ENCODE measurements around the gene PGRMC1. TPM values are rescaled to one million over a fixed set of nuclear protein-coding genes. Genes with fewer than 3 reads are reported as not detected.
"Not testable (repeated sequence)": the region's sequence is repeated elsewhere in the genome, so short reads cannot be mapped to it uniquely, and the experiment has no call there.

Gene PGRMC1
- total RNA-seq, 1 experiment from 2014 or later: 177 TPM

DNA sequence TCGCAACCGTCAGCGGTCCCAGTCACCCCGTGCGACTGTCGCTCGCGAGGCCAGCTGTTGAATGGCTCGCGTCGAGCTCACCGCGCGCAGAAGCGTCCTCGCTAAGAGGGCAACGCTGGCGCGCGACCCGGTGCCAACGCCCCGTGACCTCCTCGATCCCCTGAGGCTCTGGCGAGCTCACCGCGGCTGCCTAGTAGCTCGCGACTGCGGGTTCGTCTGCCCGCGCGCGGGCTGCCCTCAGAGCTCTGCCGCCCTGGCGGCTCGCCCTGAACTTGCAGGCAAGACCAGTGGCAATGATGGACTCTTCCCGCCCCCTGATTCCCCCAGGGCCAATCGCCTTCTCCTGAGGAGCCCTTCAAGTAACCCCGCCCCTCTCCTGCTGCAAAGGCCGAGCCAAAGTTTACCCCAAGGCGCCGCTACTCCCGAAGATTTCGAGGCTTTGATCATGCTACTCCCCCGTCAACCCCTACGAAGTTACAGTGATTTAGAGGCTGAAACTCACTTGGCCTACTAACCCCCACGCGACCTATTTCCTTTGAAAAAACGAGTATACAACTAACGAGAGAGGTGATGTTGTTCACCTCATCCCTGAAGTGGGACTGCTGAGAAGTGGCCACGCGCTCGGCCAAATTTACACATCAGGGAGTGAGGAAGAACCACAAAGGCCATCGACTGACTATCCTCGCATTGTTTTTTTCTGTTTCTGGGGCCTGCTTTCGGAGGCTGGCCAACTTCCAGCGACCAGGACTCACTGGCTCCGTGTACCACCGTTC lies 37.5 kb downstream of the PGRMC1 start (continued):
- TF ChIP-seq GRHL2 (CRISPR knock-in tag; IDR thresholded peaks at IDR 0.05; ENCODE audit: insufficient replicate concordance, severe bottlenecking) (no peak), NFYB (CRISPR knock-in tag; conservative IDR thresholded peaks at IDR 0.05; ENCODE audit: low read depth) (0 out of 2 replicates have a peak, but pooled peaks have one; percentile 15), MYBL2 (CRISPR knock-in tag; IDR thresholded peaks at IDR 0.05) (peak; percentile 71; the same call in 1 of the 2 replicates), IRF2 (CRISPR knock-in tag; IDR thresholded peaks at IDR 0.05; ENCODE audit: borderline replicate concordance, low read depth) (no peak), SMAD4 (CRISPR knock-in tag; IDR thresholded peaks at IDR 0.05) (no peak), HMGXB4 (CRISPR knock-in tag; IDR thresholded peaks at IDR 0.05) (0 out of 2 replicates have a peak, but pooled peaks have one; percentile 27)
- TF ChIP-seq, protein P1, sequence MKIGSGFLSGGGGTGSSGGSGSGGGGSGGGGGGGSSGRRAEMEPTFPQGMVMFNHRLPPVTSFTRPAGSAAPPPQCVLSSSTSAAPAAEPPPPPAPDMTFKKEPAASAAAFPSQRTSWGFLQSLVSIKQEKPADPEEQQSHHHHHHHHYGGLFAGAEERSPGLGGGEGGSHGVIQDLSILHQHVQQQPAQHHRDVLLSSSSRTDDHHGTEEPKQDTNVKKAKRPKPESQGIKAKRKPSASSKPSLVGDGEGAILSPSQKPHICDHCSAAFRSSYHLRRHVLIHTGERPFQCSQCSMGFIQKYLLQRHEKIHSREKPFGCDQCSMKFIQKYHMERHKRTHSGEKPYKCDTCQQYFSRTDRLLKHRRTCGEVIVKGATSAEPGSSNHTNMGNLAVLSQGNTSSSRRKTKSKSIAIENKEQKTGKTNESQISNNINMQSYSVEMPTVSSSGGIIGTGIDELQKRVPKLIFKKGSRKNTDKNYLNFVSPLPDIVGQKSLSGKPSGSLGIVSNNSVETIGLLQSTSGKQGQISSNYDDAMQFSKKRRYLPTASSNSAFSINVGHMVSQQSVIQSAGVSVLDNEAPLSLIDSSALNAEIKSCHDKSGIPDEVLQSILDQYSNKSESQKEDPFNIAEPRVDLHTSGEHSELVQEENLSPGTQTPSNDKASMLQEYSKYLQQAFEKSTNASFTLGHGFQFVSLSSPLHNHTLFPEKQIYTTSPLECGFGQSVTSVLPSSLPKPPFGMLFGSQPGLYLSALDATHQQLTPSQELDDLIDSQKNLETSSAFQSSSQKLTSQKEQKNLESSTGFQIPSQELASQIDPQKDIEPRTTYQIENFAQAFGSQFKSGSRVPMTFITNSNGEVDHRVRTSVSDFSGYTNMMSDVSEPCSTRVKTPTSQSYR (CRISPR knock-in tag; IDR thresholded peaks at IDR 0.05): no peak
- TF ChIP-seq, protein P2, sequence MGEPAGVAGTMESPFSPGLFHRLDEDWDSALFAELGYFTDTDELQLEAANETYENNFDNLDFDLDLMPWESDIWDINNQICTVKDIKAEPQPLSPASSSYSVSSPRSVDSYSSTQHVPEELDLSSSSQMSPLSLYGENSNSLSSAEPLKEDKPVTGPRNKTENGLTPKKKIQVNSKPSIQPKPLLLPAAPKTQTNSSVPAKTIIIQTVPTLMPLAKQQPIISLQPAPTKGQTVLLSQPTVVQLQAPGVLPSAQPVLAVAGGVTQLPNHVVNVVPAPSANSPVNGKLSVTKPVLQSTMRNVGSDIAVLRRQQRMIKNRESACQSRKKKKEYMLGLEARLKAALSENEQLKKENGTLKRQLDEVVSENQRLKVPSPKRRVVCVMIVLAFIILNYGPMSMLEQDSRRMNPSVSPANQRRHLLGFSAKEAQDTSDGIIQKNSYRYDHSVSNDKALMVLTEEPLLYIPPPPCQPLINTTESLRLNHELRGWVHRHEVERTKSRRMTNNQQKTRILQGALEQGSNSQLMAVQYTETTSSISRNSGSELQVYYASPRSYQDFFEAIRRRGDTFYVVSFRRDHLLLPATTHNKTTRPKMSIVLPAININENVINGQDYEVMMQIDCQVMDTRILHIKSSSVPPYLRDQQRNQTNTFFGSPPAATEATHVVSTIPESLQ (CRISPR knock-in tag; IDR thresholded peaks at IDR 0.05): no peak

DNA sequence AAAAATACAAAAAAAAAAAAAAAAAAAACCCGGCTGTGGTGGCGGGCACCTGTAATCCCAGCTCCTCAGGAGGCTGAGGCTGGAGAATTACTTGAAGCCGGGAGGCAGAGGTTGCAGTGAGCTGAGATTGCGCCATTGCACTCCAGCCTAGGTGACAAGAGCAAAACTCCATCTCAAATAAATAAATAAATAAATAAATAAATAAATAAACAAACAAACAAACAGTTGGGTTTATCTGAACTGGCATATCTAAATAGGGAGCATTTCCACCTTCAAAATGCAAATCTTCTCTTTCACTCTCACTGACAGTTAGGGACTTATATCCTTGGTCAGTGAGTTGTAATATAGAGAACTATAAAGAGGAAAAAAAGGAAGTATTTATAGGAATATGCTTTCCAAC lies 46.3 kb downstream of the PGRMC1 start:
- POLR2A ChIA-PET, H3K9me3 Mint-ChIP-seq: not testable (repeated sequence)
- CTCF ChIA-PET: interaction anchor here (0.6 kb wide), 1 partner anchor 10 kb away, joined by 4 read pairs; no protein-coding TSS in a partner anchor

GRCh38 chrX:119288890-119289393 lies 52.9 kb downstream of the PGRMC1 start:
- POLR2A ChIA-PET: interaction anchor here (0.8 kb wide), 1 partner anchor 116 kb away, joined by 3 read pairs; no protein-coding TSS in a partner anchor
- H3K27ac Mint-ChIP-seq: no peak overlapping the region
- ATAC-seq: no peak
- no peak for DNase-seq (ENCODE audit: low spot score)
- TF ChIP-seq, protein P1 (CRISPR knock-in tag; IDR thresholded peaks at IDR 0.05): no peak
- TF ChIP-seq GABPB1 (CRISPR knock-in tag; IDR thresholded peaks at IDR 0.05) (no peak), ZNF263 (CRISPR knock-in tag; IDR thresholded peaks at IDR 0.05; ENCODE audit: low read depth) (no peak), NR2C2 (CRISPR knock-in tag; IDR thresholded peaks at IDR 0.05) (no peak), ETV6 (CRISPR knock-in tag; IDR thresholded peaks at IDR 0.05) (no peak), PRRX2 (CRISPR knock-in tag; IDR thresholded peaks at IDR 0.05) (no peak), ESRRA (CRISPR knock-in tag; IDR thresholded peaks at IDR 0.05; ENCODE audit: borderline replicate concordance) (no peak)
- TF ChIP-seq, protein P3, sequence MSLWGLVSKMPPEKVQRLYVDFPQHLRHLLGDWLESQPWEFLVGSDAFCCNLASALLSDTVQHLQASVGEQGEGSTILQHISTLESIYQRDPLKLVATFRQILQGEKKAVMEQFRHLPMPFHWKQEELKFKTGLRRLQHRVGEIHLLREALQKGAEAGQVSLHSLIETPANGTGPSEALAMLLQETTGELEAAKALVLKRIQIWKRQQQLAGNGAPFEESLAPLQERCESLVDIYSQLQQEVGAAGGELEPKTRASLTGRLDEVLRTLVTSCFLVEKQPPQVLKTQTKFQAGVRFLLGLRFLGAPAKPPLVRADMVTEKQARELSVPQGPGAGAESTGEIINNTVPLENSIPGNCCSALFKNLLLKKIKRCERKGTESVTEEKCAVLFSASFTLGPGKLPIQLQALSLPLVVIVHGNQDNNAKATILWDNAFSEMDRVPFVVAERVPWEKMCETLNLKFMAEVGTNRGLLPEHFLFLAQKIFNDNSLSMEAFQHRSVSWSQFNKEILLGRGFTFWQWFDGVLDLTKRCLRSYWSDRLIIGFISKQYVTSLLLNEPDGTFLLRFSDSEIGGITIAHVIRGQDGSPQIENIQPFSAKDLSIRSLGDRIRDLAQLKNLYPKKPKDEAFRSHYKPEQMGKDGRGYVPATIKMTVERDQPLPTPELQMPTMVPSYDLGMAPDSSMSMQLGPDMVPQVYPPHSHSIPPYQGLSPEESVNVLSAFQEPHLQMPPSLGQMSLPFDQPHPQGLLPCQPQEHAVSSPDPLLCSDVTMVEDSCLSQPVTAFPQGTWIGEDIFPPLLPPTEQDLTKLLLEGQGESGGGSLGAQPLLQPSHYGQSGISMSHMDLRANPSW (CRISPR knock-in tag; conservative IDR thresholded peaks at IDR 0.05; ENCODE audit: low read depth): no peak
- TF ChIP-seq, protein P4, sequence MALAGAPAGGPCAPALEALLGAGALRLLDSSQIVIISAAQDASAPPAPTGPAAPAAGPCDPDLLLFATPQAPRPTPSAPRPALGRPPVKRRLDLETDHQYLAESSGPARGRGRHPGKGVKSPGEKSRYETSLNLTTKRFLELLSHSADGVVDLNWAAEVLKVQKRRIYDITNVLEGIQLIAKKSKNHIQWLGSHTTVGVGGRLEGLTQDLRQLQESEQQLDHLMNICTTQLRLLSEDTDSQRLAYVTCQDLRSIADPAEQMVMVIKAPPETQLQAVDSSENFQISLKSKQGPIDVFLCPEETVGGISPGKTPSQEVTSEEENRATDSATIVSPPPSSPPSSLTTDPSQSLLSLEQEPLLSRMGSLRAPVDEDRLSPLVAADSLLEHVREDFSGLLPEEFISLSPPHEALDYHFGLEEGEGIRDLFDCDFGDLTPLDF (CRISPR knock-in tag; IDR thresholded peaks at IDR 0.05): no peak
- H3K27me3 Mint-ChIP-seq (ENCODE audit: low read depth): no peaks in the 10 kb centered on the region
- H3K36me3 Mint-ChIP-seq: no peaks in the 10 kb centered on the region
- peaks cover 6% of the 10 kb centered on the region; the same call in 1 of the 2 replicates for H3K9me3 Mint-ChIP-seq
- no peaks in the 10 kb centered on the region for H3K4me1 Mint-ChIP-seq
- CTCF ChIA-PET: interaction anchor here (0.6 to 1.3 kb wide), 9 partner anchors 8 to 496 kb away, joined by 3 to 7 read pairs (median 3); no protein-coding TSS in a partner anchor
- no peak overlapping the region for H3K4me3 Mint-ChIP-seq

More for the DNA sequence above, 46.3 kb downstream of the PGRMC1 start:
- not testable (repeated sequence) for H3K27me3 Mint-ChIP-seq (ENCODE audit: low read depth); H3K36me3 Mint-ChIP-seq; ATAC-seq; H3K4me1 Mint-ChIP-seq; H3K27ac Mint-ChIP-seq; H3K4me3 Mint-ChIP-seq; DNase-seq (ENCODE audit: low spot score)

Measured in WTC11 (cell line).